SK-N-MC (cell line): Measurements from ENCODE around the gene DCP1A.

ENCODE experiments used
- DNase-seq: peaks from one replicate; pipeline ENCODE4 v3.0.0-alpha.2; 2011; ENCODE audit warnings: low read depth, low spot score
- H3K27ac ChIP-seq: fragments of 200-600 bp; sonication (generic); 2 replicates; pipeline ENCODE4 v1.5.1; 2016; ENCODE audit warnings: mixed run types
- H3K36me3 ChIP-seq: fragments of 200-600 bp; sonication (generic); 2 replicates; pipeline ENCODE4 v1.6.1; 2017; ENCODE audit warnings: antibody characterized with exemption, low read length, mixed read lengths; ENCODE audit not compliant: insufficient read depth
- H3K4me3 ChIP-seq: fragments of 200-600 bp; sonication (generic); 2 replicates; pipeline ENCODE4 v1.5.1; 2016
- H3K9ac ChIP-seq: fragments of 200-600 bp; sonication (generic); 2 replicates; pipeline ENCODE4 v1.8.0; 2017; ENCODE audit warnings: mixed run types, mixed read lengths; ENCODE audit not compliant: insufficient read length
- H3K9me3 ChIP-seq: fragments of 200-600 bp; sonication (generic); 2 replicates; pipeline ENCODE4 v1.6.1; 2017; ENCODE audit warnings: low read depth, mild to moderate bottlenecking, antibody characterized with exemption, low read length, moderate library complexity, mixed read lengths
- EZH2 ChIP-seq: fragments of 200-600 bp; sonication (generic); IDR thresholded peaks from one replicate; pipeline ENCODE4 v1.6.1; 2017; ENCODE audit warnings: antibody characterized with exemption
- FOXP2 ChIP-seq: optimal IDR thresholded peaks from 2 replicates; pipeline ENCODE3; 2011; ENCODE audit warnings: mild to moderate bottlenecking, moderate library complexity; ENCODE audit not compliant: insufficient read depth; ENCODE audit errors: extremely low read length, control extremely low read depth
- POLR2AphosphoS5 ChIP-seq: IDR thresholded peaks from 2 replicates; pipeline ENCODE4 v1.6.1; 2012; ENCODE audit warnings: mild to moderate bottlenecking, low read depth, low read length, borderline replicate concordance

DCP1A gene

DNA sequence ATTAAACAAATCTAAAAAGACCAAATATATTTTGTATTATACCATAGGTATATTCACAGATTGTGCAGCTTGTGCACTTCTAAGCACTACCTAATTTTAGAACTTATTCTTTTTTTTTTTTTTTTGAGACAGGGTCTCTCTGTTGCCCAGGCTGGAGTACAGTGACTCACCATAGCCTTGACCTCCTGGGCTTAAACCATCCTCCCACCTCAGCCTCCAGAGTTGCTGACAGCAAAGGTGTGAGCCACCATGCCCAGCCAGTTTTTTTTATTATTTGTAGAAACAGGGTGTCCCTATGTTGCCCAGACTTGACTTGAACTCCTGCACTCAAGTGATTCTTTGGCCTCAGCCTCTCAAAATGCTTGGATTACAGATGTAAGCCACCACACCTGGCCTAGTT lies 79.6 kb downstream of the DCP1A start:
- Histone ChIP-seq H3K27ac (no peak overlapping the region), H3K9ac (no peak overlapping the region), H3K9me3 (no peaks in the 10 kb centered on the region), H3K36me3 (no peaks in the 10 kb centered on the region), H3K4me3 (no peak overlapping the region)
- no peak for DNase-seq
- TF ChIP-seq POLR2AphosphoS5 = no peak
- no peak for TF ChIP-seq EZH2
- no peak for TF ChIP-seq FOXP2

DNA sequence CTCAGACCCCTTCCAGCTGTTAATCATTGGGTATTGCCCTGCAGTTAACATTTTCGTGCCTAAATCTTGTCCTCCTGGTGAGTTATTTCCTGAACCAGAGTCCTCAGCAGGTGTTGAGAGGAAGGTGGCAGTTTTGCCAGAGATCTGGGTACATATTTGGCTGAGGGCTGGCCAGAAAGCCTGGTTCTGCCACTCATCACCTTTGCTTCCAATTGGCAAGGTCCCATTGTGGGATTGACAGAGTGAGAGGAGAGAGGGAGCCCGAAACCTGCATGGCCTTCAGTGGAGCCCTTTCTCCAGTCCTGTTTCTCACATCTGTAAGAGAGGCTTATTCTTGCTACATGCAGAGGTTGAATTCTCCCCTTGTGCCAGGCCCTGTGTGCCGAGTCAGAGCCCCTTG lies 82.6 kb downstream of the DCP1A start:
- no peak overlapping the region for H3K27ac ChIP-seq
- no peak overlapping the region for H3K9ac ChIP-seq
- no peaks in the 10 kb centered on the region for H3K9me3 ChIP-seq
- no peak for DNase-seq
- H3K4me3 ChIP-seq = no peak overlapping the region
- no peak for TF ChIP-seq FOXP2
- no peak for TF ChIP-seq POLR2AphosphoS5
- no peak for TF ChIP-seq EZH2
- no peaks in the 10 kb centered on the region for H3K36me3 ChIP-seq

DNA sequence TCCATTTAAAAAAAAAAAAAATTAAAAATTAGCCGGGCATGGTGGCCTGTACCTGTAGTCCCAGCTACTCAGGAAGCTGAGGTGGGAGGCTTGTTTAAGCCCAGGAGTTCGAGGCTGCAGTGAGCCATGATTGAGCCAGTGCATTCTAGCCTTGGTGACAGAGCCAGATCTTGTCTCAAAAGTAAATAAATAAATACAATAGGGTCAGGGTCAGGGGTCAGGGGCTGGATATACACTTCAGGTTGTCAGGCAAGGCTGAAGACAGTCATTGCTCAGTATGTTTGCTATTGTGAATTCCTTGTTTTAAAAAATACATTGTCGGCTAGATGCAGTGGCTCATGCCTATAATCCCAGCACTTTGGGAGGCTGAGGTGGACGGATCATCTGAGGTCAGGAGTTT lies 83.4 kb downstream of the DCP1A start:
- Histone ChIP-seq H3K36me3 (no peaks in the 10 kb centered on the region), H3K4me3 (no peak overlapping the region), H3K27ac (no peak overlapping the region), H3K9ac (no peak overlapping the region), H3K9me3 (no peaks in the 10 kb centered on the region)
- no peak for TF ChIP-seq POLR2AphosphoS5
- TF ChIP-seq EZH2 = no peak
- no peak for TF ChIP-seq FOXP2
- DNase-seq = no peak

DNA sequence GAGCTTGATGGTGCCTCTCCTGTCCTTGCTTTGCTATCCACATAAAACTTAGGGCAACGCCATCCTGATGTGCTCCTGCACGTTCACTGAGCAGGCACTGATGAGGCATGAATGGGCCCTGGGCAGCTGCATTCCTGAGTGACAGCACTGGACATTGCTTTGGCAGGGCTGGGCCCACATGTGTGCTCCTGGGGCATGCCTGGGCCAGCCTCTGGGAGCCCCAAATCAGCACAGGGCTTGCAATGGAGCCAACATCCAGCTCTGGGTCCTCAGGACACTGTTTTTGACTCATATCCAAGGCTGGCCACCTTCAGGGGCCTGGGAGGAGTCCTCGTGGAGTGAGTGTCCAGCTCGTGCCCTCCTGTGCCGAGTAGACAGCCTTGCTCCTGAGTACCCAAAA lies 85.6 kb downstream of the DCP1A start:
- H3K27ac ChIP-seq = no peak overlapping the region
- H3K9ac ChIP-seq = no peak overlapping the region
- no peak overlapping the region for H3K4me3 ChIP-seq
- DNase-seq = no peak
- H3K9me3 ChIP-seq = no peaks in the 10 kb centered on the region
- TF ChIP-seq EZH2 (no peak), FOXP2 (no peak), POLR2AphosphoS5 (no peak)
- no peaks in the 10 kb centered on the region for H3K36me3 ChIP-seq

DNA sequence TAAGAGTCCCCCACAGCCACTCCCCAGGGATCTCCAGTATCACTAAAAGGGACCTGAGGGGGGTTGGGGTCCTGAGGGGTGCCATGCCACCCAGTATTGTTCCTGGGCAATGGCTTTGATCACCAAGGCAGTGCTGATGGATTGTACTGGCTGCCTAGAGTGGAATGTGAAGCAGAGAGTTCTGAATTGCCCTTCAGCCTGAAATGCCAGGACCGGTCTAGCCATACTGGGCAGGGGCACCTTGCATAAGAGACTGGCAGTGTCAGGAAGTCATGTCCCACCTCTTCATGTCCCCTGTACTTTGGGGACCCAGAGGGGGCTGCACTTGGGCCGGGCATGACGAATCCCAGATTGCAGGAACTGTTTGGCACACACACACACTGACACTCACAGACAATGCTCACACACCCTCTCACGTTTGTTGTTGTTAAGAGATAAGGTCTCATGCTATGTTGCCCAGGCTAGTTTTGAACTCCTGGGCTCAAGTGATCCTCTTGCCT lies 87.0 kb downstream of the DCP1A start:
- Histone ChIP-seq H3K9ac (no peak overlapping the region), H3K27ac (no peak overlapping the region), H3K9me3 (no peaks in the 10 kb centered on the region), H3K4me3 (no peak overlapping the region), H3K36me3 (no peaks in the 10 kb centered on the region)
- TF ChIP-seq FOXP2 (no peak), EZH2 (no peak), POLR2AphosphoS5 (no peak)
- no peak for DNase-seq

DNA sequence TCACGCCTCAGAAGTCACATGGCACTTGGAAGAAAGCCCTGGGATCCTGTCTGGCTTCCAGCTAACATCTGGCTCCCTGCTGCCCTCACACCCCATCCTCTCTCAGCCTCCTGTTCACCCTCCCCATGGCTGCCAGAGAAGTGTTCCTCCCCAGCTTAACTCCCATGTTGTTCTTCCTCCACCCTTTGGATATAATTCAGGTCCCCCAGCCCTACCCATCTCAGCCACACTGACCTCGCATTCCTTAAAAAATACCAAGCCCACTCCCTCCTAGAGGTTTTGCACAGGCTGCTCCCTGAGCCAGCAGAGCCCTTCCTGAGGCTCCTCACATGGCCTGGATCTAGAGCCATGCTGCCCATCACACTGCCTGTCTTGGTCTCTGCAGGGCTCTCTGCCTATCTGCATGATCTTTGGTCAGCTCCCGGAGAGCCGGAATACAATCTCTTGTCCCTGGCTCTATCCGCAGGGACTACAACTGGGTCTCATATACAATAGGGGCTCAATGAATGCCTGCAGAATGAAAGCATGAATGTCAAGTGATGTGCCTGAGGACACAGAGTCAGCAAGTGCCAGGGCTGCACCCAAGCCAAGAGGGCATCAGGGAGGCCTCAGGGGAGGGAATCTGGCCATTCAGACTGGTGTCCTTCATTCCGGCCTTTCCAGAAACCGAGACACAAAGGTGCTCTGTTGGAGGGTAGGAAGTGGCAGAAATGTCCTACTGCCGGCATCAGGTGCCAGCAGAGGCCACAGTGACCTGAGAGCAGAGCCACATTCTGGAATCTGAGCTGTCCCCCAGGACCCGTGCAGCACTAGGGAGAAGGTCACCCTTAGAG lies 87.7 kb downstream of the DCP1A start:
- no peak for DNase-seq
- Histone ChIP-seq H3K4me3 (no peak overlapping the region), H3K9ac (no peak overlapping the region), H3K9me3 (no peaks in the 10 kb centered on the region), H3K36me3 (no peaks in the 10 kb centered on the region), H3K27ac (no peak overlapping the region)
- TF ChIP-seq POLR2AphosphoS5 (no peak), FOXP2 (no peak), EZH2 (no peak)

DNA sequence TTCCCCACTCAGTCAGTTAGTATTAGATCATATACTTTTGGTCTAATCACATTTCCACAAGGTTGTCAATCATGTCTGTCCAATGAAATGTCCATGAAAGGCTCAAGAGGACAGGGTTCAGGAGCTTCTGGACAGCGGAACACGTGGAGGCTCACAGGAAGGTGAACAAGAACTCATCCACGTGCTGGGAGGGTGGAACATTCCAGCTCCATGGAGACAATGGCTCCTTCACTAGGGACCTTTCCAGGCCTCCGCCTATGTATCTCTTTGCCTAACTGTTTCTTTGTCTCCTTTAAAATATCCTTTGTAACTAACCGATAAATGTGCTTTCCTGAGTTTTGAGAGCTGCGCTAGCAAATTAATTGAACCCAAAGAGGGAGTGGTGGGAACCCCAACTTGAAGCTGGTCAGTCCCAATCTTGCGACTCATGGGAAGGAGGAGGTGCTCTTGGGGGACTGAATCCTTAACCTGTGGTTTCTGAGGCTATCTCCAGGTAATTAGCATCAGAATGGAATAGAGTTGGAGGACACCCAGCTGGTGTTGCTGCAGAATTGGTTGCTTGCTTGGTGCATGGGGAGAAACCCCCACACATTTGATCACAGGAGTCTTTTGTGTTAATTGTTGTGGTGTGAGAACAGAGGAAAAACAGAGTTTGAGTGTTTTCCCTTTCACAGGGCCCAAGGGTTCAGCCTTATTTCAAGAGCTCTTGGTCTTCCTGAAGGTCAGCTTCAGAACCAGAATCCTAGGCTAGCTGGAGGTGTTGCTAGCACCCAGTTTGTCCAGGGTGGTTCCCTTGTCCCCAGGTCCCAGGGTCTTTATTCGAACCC lies 88.5 kb downstream of the DCP1A start:
- no peaks in the 10 kb centered on the region for H3K36me3 ChIP-seq
- TF ChIP-seq EZH2 (no peak), POLR2AphosphoS5 (no peak), FOXP2 (no peak)
- no peak overlapping the region for H3K4me3 ChIP-seq
- H3K27ac ChIP-seq = no peak overlapping the region
- DNase-seq = no peak
- no peaks in the 10 kb centered on the region for H3K9me3 ChIP-seq
- H3K9ac ChIP-seq = no peak overlapping the region

DNA sequence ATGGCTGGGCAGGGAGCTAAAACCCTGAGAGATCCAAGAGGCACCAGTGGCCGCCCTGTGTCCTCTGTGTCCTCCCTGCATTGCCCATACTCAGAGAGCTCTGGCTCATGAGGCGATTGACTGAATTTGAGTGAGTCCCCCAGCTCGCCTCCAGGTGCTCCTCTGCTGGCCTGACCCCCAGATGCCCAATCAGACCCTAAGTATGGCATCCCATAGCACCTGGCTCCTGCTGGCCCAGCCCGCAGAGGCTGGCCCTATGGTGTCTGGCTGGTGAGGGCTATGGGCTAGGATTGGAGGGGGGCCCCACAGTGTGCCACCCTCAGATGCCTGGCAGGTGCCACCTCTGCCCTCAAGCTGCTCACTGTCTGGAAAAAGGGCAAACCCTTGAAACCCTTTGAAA lies 89.9 kb downstream of the DCP1A start:
- H3K4me3 ChIP-seq = no peak overlapping the region
- no peak for DNase-seq
- H3K27ac ChIP-seq = no peak overlapping the region
- no peak overlapping the region for H3K9ac ChIP-seq
- H3K9me3 ChIP-seq = no peaks in the 10 kb centered on the region
- H3K36me3 ChIP-seq = no peaks in the 10 kb centered on the region
- TF ChIP-seq POLR2AphosphoS5 = no peak
- TF ChIP-seq FOXP2 = no peak
- no peak for TF ChIP-seq EZH2

DNA sequence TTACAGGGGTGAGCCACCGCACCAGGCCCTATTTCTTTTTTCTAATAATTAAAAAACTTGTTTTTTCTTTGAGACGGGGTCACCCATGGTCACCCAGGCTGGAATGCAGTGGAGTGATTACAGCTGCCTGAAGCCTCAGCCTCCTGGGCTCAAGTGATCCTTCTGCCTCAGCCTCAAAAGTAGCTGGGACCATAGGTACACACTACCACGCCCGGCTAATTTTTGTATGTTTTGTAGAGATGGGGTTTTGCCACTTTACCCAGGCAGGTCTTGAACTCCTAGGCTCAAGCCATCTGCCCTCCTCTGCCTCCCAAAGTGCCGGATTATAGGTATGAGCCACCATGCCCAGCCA lies 90.7 kb downstream of the DCP1A start:
- no peak for DNase-seq
- Histone ChIP-seq H3K36me3 (no peaks in the 10 kb centered on the region), H3K27ac (no peak overlapping the region), H3K4me3 (no peak overlapping the region), H3K9ac (no peak overlapping the region), H3K9me3 (no peaks in the 10 kb centered on the region)
- TF ChIP-seq POLR2AphosphoS5 (no peak), FOXP2 (no peak), EZH2 (no peak)
